Fibroblast of gingiva (primary cell): ENCODE measurements around the gene CARMIL1.
"Not testable (repeated sequence)": the region's sequence is repeated elsewhere in the genome, so short reads cannot be mapped to it uniquely, and the experiment has no call there.

Experiments
- DNase-seq: peaks from one replicate; pipeline ENCODE4 v3.0.0-alpha.2; 2011; ENCODE audit warnings: low read depth

Gene CARMIL1

GRCh38 chr6:25411316-25411950 lies 132.3 kb downstream of the CARMIL1 start:
- DNase-seq, result no peak

DNA sequence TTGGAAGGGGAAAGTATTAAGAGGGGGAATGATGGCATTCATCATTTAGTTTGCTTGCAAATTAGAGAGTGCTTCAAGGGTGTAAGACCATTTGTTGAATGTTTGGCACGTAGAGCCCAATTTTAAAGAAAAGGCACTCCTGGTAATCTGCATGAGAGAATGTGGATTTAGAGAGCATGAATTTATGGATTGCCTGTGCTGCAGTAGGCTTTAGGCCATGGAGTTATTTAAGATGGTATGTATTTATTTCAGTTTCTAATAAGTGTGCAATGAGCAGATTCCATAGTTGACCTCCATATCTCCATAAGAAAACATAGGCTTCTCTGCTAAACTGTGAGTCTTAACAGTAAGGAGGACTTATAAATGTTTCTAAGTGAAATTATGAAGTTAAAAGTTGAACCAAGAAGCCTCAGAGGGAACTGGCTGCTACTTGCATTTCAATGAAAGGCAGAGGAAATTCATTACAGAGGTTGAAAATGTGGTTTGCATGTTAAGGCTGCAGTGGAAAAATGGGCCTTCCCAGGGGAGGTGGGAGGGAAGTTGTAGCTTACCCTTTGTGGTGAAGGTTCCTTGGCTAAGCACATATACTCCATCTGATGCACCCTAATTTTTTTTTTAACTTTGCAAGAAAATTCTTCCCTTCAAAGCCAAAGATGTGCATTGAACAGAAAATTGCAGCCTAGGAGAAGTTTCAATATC lies 134.2 kb downstream of the CARMIL1 start:
- peak; percentile 61 for DNase-seq

DNA sequence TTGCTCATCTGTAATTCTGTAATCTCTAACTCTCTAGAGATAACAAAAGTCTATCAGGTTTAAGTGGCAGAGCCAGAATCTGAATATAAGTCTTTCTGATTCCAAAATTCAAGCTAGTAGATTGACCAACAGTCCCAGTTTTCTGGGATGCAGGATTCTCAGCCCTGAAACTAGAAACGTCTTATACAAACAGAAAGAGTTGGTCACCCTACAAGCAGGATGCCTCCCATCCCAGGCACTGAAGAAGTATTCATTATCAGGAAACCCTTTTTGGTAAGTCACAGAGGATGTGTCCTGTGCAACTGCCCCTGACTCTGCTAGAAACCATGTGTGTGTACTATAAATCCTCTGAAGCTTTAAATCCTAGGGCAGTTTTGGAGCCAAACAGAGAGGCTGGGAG lies 135.0 kb downstream of the CARMIL1 start:
- DNase-seq, result peak; percentile 50

- no peak for DNase-seq
These were observed 135.6 kb downstream of the CARMIL1 start for GRCh38 chr6:25414755-25415154.

- no peak for DNase-seq
These were observed 136.1 kb downstream of the CARMIL1 start for GRCh38 chr6:25415274-25415673.

DNA sequence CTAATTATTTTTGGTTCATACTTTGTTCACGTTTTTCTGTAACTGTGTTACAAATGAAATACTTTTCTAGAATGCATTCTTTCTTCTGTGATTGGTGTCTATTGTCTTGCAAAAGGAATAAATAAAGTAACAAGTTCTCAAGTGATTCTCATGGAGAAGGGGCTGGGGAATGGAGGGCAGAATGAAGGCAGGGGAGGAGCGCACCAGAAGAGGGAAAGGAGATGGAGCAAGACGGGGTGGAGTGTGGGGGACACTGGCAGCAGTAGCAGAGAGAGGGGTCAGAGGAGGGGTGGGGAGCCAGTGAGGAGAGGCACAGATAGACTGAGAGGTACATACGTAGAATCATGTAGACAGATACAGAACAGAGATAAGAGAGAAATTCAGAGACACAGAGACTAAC lies 136.5 kb downstream of the CARMIL1 start:
- DNase-seq, result no peak

DNA sequence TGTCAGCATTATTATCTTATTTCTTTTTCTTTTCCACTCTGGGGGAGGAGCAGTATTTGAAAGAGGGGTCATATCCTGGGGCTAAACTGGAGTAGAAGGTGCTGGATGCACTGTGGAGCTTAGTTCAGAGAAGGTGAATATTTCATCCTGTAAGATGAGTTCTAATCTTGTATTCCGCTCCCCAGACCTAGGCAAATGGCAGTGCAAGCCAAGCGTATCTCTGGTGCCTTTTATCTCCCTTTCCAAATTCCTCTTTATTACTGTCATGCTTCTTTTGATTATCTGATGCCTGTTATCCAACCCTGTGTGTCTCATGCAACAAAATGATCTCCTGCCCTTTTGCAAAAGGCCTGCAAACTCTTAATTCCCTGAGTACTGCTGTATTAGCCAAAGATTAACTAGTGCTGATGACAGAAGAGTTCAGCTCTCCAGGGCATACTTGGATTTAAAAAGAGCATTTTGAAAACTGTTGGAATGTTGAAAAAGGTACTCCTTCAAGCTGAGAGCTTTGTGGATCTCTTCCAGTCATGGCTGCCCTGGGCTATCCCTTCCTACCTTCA lies 138.0 kb downstream of the CARMIL1 start:
- no peak for DNase-seq

GRCh38 chr6:25418454-25419052 lies 139.4 kb downstream of the CARMIL1 start:
- no peak for DNase-seq

GRCh38 chr6:25419879-25420278 lies 140.7 kb downstream of the CARMIL1 start:
- no peak for DNase-seq

GRCh38 chr6:25423358-25423757 lies 144.2 kb downstream of the CARMIL1 start:
- DNase-seq, result no peak

DNA sequence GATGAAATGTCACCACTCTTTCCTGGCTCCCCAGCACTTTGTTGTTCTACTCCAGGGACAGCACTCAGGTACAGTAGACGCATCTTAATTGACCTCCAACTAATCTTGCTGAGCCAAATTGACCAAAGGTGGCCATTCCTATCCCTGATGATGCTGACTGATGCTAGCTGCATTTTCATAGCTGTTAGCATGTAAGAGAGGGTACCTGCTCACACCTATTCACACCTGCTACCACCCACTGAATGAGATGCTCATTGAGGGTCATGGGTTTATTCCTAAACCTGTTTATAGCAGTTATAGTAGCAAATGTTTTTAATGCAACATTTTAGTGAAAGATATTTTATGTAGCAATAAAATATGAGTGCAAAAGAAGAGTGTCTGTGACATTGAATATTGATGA lies 145.1 kb downstream of the CARMIL1 start:
- DNase-seq, result no peak

GRCh38 chr6:25427549-25427948 lies 148.4 kb downstream of the CARMIL1 start:
- no peak for DNase-seq

- no peak for DNase-seq
These were observed 149.7 kb downstream of the CARMIL1 start for GRCh38 chr6:25428758-25429317.

DNA sequence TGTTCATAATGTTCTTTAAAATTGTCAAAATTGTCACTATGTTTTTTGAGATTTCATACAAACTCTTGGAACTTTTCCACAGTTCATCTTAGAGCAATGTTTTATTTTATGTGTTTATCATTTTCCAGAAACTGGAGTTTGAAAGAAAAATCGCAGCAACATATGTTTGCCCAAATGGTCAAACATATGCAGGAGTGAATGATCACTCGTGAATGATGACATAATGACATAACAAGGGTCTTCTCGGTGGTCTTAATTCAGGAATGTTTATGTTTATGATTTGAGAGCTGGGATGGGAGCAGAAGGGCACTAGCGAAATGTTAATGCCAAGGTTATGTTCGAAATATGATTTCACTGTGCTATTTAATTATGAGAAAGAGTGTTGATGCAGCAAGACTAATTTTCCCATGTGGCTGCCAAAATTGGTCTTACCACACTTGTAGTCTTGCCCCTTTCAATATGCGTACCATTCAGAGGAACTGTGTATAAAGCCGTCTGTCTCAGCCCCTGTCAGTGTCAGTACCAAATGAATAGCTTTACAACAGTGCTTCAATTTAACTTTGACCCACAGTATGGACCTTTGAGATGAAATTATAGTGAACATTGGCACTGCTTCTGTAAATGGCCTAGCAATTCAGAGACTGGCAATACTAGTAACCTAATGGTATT lies 152.3 kb downstream of the CARMIL1 start:
- DNase-seq, result no peak

- DNase-seq, result no peak
These were observed 152.8 kb downstream of the CARMIL1 start for GRCh38 chr6:25431975-25432307.

GRCh38 chr6:25434921-25435320 lies 155.7 kb downstream of the CARMIL1 start:
- DNase-seq, result no peak

DNA sequence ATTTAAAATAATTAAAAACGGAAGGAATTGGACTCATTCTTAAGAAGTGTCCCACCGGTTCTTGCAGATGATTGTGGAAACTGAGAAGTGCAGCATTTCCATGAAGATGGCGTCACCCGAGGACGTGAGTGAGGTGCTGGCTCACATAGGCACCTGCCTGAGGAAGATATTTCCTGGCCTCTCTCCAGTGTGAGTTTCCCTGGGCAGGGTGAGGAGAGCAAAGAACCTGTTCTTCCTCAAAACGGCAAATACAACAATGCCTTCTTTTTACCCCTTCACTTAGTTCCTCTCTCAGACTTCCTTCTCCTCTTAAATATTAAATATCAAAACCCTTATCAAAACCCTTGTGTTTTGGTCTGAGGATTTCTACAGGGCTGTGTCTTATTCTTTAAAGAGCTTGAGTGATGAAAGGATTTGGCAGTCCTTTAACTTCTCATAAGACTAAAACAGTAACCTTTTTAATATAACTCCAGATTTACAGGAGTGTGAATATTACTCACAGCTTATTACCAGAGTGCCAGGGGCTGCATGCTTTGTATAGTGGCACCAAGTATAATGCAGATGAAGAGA lies 156.3 kb downstream of the CARMIL1 start:
- DNase-seq, result no peak

DNA sequence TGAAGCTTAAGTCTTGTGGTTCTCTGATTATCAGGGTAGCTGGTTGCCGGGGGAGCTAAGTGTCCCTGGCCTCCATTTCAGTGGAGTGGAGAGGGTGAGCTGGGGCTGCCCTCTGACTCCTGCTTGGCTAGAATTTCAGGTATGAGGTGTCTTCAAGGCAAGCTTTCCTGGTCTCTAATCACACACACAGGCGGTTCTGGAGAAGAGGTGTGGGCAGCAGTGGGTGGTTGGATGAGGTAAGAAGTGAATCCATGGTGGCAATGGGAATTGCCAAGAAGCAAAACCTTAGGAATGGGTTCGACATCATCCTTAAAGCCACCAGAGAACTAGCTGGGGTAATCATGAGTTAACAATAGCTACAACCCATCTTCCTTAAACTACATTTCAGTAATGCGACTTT lies 157.6 kb downstream of the CARMIL1 start:
- no peak for DNase-seq

GRCh38 chr6:25439368-25439767 lies 160.2 kb downstream of the CARMIL1 start:
- no peak for DNase-seq

DNA sequence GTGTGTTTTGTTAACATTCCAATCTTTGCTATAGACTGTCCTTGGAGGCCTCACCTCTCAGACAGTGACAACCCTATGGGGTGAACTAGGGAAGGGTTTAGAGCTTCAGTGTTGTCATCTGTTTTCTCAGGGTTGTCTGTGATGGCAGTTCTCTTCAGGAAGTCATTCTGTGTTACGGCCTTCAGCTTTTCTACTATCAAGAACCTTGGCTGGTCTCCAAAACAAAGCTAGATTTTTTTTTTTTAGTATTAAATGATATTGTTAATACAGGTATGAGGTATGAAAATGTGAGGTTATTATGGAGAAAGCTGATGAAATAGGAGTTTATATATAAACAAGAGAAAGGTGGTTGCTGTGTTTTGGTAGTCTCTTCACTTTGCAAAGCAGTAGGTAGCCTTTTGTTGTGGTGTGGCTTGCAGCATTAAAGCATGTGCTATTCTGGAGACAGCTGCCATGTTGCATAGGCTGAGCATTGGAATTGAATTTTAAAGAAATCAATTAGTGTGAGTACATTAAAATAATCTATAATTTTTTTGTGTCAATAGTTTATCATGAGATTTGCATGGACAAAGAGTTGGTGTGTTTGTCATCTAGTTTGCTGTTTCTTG lies 162.6 kb downstream of the CARMIL1 start:
- no peak for DNase-seq

DNA sequence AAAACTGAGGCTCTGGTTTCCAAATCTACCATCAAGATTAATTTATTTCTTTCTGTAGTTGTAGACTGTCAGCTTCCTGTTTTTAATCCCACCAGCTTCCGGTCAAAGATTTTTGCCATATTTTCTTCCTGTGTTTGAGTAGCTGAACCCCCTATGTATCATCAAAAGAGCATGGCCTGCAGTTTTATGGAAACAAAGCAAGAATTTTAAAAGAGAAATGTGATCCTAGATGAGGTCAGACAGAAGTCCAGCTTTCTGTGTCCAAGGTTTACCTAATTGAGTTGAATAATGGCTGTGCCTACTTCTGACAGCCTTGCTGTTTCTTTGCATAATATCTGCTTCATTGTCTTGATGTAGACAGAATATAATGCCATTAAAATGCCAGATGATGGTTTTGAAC lies 163.7 kb downstream of the CARMIL1 start:
- peak; percentile 27 for DNase-seq

- DNase-seq, result not testable (repeated sequence)
These were observed 165.3 kb downstream of the CARMIL1 start for GRCh38 chr6:25444521-25444920.
